ENCODE measurements around the gene TPD52L2.
"Not testable (repeated sequence)": the region's sequence is repeated elsewhere in the genome, so short reads cannot be mapped to it uniquely, and the experiment has no call there.

The TPD52L2 gene

DNA sequence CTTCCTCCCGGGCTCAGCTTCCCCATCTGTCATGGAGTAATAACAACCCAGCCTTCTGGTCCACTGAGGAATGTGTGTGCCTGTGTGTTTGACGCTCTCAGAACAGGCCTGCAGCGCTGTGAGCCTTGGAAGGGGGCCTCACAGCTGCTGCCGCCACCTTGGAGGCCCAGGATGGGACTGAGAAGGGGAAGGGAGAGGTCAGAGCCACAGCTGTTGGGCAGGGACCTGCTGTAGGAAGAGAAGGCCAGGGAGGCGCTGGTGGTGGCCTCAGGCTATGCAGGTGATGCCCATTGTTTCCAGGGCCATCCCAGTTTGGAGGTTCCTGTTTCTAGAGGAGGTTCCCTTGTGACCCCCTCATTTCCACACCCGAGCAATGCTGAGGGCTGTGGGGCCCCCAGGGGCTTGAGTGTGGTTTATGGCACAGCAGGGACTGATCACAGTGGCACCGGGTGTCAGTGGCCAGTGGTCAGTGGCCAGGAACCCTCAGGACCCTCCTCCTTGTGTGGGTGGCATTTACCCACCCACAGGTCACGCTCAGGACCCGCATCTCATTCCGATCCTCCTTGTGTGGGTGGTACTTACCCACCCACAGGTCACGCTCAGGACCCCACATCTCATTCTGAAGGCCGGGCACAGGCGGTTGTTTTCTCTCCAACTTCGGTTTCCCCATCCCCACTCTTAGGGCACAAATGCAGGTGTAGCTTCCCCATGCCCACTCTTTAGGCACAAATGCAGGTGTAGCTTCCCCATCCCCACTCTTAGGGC is 14.0 kb downstream of the TPD52L2 start:
- DNase-seq (ENCODE audit: low read depth): no peak

DNA sequence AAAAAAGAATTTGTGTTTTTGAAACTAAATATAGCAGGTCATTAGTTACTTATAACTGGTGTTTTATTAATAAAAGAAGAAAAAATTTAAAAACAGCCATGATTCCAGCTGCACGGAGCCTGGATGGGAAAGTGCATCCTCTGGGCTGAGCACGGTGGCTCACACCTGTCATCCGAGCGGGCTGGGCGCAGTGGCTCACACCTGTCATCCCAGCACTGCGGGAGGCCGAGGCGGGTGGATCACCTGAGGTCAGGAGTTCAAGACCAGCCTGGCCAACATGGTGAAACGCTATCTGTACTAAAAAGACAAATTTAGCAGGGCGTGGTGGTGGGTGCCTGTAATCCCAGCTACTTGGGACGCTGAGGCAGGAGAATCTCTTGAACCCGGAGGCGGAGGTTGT is 15.8 kb downstream of the TPD52L2 start:
- not testable (repeated sequence) for DNase-seq (ENCODE audit: low read depth)

DNA sequence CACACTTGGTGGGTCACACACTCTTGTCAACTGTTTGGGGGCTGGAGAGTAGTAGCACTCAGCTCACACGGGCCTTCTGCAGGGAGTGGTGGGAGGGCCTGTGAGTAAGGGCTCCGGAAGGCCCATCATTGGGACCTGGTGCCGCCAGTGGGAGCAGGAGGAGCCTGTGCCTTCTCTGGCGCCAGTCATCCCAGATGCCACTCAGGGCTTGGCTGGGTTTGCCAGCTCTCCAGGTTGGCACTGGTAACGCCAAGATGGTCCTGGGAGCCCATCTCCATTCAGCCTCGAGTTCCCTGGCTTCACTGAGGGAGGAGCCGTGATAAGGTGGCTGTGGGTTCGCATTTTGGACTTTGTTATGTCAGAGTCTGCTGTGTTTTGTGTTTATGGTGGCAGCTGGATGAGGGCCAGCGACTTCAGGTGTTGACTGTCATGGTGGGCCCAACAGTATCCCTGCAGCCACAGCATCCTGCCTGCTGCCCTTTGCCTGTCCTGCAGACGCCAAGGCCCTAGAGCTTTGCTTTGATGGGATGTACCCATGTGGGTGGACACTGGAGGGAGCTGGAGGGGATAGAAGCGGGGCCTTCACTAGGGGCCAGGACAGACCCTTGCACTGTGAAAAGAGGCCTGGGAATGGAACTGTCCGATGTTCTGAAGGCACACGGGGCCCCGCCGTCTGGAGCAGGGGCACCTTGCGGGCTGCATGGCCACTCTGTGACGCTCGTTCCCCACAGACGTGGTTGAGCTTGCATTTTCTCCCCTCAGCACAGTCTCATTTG is 16.6 kb downstream of the TPD52L2 start:
- DNase-seq (ENCODE audit: low read depth): no peak

DNA sequence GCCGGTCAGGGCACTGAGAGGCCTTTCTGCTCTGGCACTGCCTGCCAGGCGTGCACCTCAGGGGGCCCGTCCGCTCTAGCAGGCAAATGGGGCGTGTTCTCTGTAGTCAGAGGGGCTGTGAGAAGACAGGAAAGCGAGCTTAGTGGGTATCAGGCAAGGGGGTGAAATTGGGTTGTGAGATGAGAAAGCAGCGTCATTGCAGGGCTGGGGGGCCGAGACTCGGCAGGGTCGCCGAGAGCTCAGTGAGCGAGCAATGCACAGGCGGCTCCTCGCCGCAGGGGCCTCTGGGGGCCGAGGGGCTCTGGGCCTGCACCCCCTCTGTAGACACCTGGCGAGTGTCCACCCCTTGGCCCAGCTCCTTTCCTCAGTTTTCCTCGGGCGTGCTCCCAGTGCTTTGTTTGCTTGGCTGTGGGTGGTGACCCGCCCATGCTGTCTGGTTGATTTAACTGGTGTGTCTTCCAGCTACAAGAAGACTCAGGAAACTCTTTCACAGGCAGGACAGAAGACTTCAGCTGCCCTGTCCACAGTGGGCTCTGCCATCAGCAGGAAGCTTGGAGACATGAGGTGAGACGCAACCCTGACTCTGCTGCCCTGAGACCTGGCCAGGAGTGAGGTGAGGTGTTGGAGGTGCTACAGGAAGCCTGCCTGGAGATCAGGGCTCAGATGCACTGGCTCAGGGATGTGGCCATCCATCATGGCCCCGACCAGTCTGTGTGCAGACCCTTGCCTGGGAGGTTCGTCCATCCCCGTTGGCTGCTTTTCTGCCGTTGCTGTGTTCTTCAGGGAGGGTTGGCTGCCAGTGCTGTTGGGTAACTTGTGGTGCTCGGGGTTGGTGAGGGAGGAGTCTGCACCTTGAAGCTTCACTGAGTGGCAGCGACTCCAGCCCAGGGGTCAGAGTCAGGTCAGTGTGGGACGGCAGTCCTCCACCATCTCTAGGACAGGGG is 17.5 kb downstream of the TPD52L2 start:
- no peak for DNase-seq (ENCODE audit: low read depth)

DNA sequence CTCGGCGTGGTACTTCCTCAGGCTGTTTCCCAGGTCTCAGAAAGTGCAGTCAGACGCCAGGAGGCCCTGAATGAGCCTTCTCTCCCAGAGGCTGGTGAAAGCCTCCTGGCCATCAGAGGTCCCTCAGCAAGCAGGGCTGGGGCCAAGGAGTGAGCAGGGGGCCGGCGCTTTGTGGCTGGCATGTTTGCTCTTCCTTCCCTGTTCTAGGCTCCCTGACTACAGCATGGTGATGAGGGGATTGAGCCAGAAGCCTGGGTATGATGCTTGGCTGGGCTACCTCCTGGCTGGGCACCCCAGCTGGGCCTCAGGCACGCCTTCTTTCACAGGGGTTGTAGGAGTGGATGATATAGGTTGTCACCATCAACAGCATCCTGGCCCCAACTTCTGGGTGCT is 18.1 kb downstream of the TPD52L2 start:
- DNase-seq (ENCODE audit: low read depth): no peak

DNA sequence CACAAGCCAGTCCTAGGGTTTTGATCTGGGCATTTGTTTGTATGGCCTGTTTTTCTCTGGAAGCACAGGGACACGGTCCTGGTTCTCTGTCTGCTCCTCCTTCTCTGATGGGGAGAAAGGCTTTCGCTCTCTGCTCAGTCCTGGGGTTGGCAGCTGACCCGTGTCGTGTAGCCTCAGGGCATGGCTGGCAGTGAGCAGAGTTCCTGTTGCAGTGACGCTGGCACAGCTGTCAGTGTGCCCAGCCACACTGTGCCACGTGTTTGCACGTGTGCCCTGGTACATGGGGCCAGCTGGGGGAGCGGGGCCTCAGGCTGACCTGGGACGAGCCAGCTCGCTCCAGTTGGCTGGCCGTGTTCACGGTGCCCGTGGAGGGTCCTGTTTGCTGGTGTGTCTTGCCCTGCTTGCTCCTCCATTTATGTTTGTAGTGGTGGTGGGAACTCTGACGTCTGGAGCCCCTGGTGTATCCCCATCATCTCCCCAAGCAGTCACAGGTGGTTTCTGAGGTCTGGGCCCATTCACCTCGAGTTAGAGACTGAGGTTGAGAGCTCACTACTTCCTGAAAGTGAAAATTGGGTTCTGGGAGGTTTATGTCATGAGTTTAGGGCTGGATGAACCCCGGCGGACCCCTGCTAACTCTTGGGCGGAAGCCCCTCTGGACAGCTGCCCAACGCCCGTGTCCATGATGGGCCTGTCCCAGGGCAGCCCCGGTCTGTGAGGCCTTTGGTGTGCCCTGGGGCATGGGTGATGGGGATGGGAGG is 19.6 kb downstream of the TPD52L2 start:
- no peak for DNase-seq (ENCODE audit: low read depth)

DNA sequence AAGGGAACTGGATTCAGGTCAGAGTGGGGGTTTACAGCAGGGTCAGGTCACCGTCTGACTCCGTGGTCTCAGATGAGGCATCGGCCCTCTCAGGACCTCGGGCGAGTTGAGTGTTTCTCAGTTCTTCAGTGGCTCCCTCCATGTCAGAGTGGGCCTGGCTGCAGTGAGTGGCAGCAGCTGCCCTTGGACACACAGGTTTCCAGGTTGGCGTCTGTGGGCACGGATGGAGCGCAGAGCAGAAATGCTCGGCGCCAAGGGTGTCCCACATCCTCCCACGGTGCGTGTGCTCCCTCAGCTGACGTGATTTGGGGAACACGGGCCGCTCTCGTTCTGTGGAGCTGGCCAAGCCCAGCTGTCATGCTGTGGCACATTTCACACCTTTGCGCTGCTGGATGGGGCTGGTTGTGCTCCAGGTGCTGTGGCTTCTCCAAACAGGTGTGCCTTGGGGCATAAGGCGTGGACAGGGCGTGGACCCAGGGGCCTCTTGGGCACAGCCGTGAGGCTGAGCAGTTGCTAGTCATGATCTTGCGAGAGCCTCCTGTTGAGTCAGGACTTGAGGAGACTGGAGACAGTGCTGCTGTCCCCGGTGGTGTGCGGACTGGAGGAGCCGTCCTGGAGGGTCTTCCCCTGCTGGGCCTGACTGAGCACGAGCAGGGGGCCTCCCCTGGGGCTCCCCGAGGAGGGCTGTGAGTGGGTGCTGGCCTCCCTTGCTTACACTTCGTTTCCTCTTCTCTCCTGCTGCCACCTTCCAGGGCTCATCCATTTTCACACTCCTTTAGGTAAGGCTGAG is 20.4 kb downstream of the TPD52L2 start:
- DNase-seq (ENCODE audit: low read depth): no peak

DNA sequence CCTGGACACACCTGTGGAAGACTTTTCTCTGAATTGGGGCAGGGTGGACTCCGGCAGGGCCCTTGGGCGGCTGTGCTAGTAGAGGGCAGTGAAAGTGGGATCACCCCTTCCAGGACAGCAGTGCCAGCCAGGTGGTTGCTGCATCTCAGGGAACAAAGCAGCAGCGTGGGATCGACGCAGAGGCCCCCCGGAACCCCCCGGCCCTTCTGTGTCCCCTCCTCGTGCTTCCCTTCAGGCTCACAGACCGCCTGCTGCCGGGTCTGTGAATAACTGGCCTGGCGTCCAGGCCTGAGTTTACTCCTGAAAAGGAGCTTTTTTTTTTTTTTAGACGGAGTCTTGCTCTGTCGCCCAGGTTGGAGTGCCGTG is 21.0 kb downstream of the TPD52L2 start:
- no peak for DNase-seq (ENCODE audit: low read depth)

DNA sequence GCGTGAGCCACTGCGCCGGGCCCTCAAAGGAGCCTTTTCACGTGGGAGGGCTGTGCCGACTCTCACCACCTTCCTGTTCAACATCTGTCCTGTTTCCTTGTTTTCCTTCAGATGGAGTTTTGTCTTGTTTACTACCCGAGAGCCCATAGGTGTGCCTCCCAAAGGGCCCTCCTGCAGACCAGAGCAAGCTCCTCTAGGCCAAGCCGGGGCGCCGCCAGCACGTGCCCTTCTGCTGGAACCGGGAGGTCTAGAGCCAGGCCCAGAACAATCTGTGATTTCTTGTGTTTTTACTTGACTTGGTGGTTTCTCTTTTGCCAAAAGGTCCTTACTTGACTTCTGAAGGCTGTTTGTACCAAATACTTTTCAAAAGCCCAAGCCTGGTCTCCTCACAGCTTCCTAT is 21.9 kb downstream of the TPD52L2 start:
- DNase-seq (ENCODE audit: low read depth): no peak

DNA sequence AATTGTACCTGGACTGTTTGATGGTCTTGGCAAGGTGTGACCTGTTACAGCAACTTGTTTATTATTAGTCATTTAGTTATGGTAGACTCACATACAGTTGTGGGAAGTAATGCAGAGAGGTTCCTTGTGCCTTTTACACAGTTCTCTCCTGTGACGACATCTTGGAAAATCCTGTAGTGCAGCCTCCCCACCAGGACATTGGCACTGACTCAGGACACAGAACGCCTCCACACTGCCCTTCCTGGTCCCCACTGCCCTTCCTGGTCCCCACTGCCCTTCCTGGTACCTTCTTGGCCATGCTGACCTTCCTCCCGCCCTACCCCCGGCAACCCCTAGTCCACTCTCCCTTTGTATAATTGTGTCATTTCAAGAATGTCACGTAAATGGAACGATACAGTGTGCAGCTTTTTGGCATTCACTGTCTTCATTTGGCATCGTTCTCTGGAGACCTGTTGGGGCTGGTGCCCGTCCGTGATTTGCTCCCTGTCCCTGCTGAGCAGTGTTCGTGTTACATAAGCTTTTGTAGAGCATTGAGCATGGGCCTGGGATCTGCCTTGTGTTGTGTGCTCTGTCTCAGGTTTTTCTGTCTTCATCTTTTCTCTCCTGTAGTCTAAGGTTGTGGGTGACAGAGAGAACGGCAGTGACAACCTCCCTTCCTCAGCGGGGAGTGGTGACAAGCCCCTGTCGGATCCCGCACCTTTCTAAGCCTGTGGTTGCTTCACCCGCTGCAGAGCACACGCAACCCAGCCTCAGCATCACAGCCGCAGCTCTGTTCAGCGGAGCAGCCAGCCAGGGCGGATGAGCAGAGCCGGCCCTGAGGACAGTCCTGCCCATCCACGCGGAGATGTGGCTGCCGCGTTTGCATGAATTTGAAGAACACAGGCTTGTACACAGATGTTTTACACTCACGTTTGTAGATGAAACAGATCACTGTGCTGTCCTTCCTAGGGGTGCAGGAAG is 24.5 kb downstream of the TPD52L2 start:
- DNase-seq (ENCODE audit: low read depth): no peak

DNA sequence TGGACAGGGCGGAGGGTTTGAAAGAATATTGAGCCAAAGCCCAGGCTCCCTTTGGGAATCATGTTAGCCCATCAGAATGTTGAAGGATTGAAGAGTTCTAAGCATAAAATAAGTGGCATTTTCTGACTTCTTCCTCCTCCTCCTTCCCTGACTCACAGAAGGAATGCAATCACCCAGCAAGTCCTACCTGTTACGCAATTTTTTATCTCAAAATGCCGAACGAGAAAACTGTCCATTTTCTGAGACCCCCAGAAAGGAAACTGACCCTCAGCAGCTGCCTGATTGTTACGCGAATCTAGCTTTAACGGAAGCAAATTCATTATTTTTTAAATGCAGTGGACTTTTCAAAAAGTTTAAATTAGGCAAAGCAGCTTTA is 25.1 kb downstream of the TPD52L2 start:
- DNase-seq (ENCODE audit: low read depth): no peak

DNA sequence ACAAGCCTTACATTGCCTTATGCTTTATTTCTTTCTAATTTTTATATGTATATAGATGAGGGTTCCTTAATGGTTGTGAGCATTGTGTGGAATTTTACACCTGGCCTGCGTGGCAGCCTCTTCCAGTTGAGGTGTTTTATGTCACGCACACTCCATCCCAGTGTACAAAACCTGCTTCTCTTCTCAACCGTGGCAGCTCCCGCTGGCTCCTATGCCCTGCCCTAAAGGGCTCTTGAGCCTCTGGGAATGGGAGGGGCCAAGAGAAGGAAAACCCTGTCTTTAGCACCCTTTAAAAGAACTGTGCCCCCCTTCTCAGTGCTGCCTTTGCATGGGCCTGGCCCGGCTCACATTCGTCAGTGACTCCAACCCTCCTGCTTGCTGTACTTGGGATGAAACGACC is 25.5 kb downstream of the TPD52L2 start:
- DNase-seq (ENCODE audit: low read depth): no peak

DNA sequence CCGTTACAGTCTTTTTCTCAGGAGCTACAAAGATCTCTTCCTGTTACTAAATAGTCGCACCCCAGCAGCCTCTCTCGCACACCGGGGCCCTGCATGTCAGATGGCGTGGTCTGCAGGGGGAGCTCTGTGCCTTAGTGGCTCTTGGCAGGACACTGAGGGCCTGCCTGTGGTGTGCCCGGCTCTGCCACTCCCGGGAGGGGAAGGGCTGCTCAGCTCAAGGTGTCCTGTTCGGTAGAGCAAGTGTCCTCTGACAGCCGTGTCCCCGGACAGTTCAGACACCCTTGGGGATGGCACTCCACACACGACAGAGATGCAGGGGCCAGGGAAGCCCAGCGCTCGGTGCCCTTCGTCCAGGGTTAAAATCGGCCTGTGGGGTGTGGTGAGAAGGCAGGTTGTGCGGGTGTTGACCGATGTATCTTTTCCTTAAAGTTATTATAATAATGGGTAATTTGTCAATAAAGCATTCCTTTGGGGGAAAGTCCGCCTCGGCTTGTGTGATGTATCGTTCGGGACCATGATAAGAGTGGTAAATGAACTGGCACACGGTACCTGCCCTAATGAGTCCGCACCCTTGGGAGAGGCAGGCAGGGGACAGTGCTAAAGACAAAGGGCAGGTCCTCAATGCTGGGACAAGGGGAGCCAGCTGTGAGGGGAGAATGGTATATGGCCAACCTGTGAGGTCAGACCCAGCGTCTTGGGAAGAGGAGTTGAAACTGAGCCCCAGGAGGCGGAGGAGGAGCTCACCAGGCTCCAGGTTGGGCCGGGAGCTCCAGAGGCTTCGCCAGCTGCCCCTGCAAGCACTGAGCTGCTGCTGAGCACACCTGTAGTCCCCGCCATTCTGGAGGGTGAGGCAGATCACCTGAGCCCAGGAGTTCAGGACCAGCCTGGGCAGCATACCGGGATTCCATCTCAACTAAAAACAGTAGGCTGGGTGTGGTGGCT is 26.3 kb downstream of the TPD52L2 start:
- no peak for DNase-seq (ENCODE audit: low read depth)

DNA sequence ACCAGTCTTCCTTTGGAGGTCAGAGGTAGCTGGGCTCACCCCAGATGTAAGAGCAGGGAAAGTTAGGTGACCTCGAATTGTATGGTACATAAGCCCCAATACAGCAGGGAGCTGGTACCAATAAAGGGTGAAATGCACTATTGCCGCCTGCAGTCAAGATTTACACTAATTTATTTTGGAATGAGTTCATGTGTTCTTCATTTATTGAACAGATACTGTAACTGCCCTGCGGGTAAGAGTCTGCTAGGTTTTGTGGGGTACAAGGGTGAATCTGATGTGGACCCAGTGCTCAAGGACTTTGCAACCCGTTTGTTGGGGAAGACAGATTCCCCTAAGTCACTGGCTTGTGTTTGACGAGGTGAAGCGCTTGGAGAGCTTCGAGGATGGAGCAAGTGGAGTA is 27.3 kb downstream of the TPD52L2 start:
- no peak for DNase-seq (ENCODE audit: low read depth)

DNA sequence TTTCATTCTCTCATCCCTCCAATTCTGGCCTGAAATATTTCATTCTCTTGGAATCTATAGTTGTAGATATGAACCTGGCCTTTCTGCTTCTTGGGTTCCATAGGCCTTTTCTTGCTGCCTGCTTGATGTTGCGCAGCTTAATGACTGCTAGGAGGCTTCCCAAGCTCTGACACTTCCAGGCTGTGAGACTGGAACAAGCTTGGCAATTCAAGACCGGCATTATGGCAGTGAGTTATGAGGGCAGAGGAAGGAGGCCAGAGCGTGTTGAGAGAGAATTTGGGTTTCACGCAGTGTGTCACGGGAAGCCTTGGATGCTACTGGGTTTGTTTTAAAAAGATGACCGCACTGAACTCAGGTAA is 28.9 kb downstream of the TPD52L2 start:
- no peak for DNase-seq (ENCODE audit: low read depth)

DNA sequence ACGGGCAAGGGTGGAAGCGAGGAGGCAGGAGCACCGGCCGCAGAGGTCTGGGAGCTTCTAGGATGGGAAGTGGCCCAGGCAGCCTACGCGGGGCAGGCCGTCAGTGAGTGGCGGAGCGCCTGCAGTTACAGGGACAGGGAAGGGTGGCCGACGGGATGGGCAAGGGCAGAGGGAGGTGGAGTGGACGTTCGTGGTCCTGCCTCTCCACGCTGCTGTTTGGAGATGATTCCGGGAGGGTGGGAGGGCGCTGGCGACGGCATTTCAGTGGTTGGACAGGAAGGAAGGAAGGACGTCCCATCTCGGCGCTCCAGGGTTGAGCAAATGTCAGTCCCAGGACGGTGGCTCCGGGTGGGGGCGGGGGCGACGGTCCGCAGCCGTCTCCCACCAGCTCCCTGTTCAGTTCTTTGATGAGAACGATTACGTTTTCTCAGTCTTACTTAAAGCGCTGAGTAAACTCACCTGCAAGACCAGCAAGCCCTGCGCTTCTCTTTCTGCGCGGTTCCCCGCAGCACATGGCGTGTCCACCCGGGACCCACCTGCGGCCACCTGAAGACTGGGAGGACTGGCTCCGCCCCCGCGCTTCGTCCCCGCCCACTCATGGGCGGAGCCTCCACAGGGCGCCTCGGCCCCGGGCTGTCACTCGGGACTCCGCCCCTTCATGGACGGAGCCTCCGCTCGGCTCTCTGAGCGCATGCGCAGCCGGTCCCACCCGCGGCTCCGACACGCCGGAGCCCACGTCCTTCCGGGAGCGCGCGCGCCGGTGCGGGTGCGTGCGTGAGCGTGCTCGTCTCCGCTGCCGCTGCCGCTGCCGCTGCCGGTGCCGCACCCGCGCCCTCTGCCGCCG is 29.5 kb downstream of the TPD52L2 start, which contains the start of gene DNAJC5:
Gene DNAJC5 (plus strand): TSS at position 769 of the 844 bp plus-strand sequence. CDS start 33,220 bp downstream, outside the sequence.
- peak; percentile 90 for DNase-seq (ENCODE audit: low read depth)

DNA sequence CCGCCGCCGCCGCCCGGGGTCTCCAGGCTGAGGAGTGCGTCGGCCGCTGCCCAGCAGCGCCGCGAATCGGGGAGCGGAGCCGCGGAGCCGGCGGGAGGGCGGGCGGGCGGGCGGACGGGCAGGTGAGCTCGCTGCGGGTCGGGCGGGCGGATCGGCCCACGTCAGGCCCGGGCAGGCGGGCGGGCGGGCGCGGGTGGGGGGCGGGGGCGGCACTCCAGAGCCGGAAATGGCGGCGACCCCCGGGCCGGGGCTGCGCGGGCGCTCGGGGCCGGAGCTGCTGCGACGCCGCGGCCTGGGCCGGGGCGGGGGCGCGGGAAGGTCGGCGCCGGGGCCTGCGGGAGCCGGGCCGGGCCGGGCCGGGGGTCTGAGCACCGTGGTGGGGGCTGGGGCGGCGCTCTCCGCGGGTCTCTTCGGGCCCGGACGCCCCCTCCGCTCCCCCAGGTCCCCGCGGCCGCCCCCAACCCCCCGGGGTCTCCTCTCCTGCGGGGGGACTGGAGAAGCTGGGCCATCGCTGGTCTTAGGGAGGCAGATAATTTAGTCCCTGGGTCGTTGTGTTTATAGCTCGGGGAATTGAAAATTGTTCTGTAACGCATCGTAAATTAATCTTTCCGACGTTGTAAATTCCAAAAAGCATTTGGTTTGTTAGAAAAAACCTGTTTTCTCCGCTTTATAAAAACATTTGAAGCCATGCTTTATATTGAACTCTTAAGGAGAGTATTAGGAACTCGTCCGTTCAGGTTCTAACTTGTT is 30.3 kb downstream of the TPD52L2 start:
- DNase-seq (ENCODE audit: low read depth): no peak

Data from stimulated activated CD8-positive, alpha-beta memory T cell treated with anti-CD3 and anti-CD28 coated beads, Interleukin-15, amount 100 ng/mL, for 1 hour (primary cell).